HG03159 (cell line): ENCODE data around the gene SLC25A29.
"Not testable (repeated sequence)": the region's sequence is repeated elsewhere in the genome, so short reads cannot be mapped to it uniquely, and the experiment has no call there.

ENCODE experiments used
- ATAC-seq: cut with Tn5 transposase; IDR thresholded peaks from one replicate; pipeline ENCODE4 v1.9.1; 2021; ENCODE audit warnings: mild to moderate bottlenecking, moderate library complexity; ENCODE audit not compliant: unreplicated experiment

The SLC25A29 gene

GRCh38 chr14:100312877-100313400 lies 6.7 kb upstream of the SLC25A29 start:
- ATAC-seq = no peak

- ATAC-seq = not testable (repeated sequence)
Observed at GRCh38 chr14:100312110-100312876, 6.0 kb upstream of the SLC25A29 start.

- ATAC-seq = no peak
Observed at GRCh38 chr14:100309028-100309737, 2.9 kb upstream of the SLC25A29 start.

- not testable (repeated sequence) for ATAC-seq
Observed at GRCh38 chr14:100308427-100308792, 2.2 kb upstream of the SLC25A29 start.

- no peak for ATAC-seq
Observed at GRCh38 chr14:100307766-100308426, 1.7 kb upstream of the SLC25A29 start.

- peak; percentile 17 for ATAC-seq
Observed at GRCh38 chr14:100306998-100307765, 938 bp upstream of the SLC25A29 start.

GRCh38 chr14:100305324-100306100 lies 732 bp downstream of the SLC25A29 start:
- no peak for ATAC-seq

- no peak for ATAC-seq
Observed at GRCh38 chr14:100304825-100305323, 1.4 kb downstream of the SLC25A29 start.

GRCh38 chr14:100303925-100304324 lies 2.3 kb downstream of the SLC25A29 start:
- no peak for ATAC-seq

GRCh38 chr14:100303179-100303578 lies 3.1 kb downstream of the SLC25A29 start:
- ATAC-seq = no peak

- no peak for ATAC-seq
Observed at GRCh38 chr14:100302616-100303015, 3.6 kb downstream of the SLC25A29 start.

GRCh38 chr14:100299238-100299560 lies 7.0 kb downstream of the SLC25A29 start:
- ATAC-seq = no peak

GRCh38 chr14:100298551-100299237 lies 7.5 kb downstream of the SLC25A29 start:
- ATAC-seq = no peak

- ATAC-seq = peak; percentile 92
Observed at GRCh38 chr14:100297320-100298300, 8.6 kb downstream of the SLC25A29 start.

- ATAC-seq = not testable (repeated sequence)
Observed at GRCh38 chr14:100296729-100297128, 9.5 kb downstream of the SLC25A29 start.

GRCh38 chr14:100296106-100296651 lies 10.1 kb downstream of the SLC25A29 start:
- no peak for ATAC-seq

- no peak for ATAC-seq
Observed at GRCh38 chr14:100295376-100296105, 10.7 kb downstream of the SLC25A29 start.
